Measurements from ENCODE around the gene NCKIPSD.

NCKIPSD gene

DNA sequence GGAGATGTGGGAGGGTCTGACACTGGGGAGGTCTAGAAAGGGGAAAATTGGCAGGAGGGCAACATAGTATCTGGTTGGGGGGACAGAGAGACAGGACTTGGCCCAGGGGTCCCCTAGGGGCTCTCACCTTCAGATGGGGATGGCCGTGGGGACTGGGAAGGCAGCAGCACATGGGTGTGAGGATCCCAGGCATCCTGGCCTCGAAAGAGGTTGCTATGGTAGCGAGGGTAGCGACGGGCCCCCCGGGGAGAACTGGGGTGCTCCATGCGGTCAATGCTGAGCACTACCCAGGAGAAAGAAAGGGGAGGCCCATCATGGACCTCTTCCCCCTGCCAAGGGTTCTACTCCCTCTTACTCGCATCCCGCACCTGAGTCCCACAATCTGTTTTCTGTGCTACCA is 38.0 kb downstream of the NCKIPSD start:
- TF ChIP-seq, protein P1, sequence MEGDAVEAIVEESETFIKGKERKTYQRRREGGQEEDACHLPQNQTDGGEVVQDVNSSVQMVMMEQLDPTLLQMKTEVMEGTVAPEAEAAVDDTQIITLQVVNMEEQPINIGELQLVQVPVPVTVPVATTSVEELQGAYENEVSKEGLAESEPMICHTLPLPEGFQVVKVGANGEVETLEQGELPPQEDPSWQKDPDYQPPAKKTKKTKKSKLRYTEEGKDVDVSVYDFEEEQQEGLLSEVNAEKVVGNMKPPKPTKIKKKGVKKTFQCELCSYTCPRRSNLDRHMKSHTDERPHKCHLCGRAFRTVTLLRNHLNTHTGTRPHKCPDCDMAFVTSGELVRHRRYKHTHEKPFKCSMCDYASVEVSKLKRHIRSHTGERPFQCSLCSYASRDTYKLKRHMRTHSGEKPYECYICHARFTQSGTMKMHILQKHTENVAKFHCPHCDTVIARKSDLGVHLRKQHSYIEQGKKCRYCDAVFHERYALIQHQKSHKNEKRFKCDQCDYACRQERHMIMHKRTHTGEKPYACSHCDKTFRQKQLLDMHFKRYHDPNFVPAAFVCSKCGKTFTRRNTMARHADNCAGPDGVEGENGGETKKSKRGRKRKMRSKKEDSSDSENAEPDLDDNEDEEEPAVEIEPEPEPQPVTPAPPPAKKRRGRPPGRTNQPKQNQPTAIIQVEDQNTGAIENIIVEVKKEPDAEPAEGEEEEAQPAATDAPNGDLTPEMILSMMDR (IDR thresholded peaks at IDR 0.05; ENCODE audit: low read depth, low read length, missing control alignments): no peak
- no peak for DNase-seq (ENCODE audit: low read depth)
- no peak overlapping the region for H3K4me3 ChIP-seq (ENCODE audit: low read depth, low read length)

DNA sequence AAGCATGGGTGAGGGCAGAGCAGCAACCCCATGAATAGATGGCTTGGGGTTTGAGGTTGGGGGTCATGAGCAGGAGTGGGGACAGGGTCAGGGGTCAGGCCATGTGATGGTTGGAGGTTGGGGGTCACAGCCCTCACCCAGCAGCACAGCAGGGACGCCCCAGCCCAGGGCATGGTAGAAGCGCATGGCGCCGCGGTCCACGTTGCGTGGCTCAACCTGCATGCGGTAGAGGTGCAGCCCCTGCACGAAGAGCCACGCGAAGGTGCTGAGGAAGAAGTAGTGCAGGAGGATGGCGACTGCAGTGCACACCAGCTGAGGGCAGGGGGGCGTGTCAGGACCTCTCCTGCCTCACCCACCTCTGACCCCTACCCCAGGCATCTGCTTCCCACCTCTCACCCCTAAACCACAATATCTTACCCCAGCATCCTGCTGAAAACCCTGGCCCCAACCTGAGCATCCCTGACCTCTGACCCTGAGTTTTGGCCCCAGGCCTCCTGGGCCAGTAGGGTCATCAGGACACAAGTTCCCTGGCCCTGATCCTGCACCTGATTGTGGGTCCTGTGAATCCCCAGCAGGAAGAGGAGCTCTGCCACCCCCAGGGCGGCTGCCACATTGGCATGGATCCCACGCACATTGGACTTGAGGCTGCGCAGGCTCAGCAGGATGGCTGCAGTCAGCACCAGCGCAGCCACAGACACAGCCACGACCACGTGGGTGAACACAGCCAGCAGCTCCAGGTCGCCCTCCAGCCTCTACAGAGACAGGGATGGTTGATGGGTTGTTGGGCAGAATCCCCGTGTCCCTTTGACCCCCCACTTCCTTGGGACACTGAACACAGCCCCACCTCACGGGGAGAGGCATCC is 40.6 kb downstream of the NCKIPSD start:
- no peak for DNase-seq (ENCODE audit: low read depth)
- TF ChIP-seq, protein P1 (IDR thresholded peaks at IDR 0.05; ENCODE audit: low read depth, low read length, missing control alignments): no peak

DNA sequence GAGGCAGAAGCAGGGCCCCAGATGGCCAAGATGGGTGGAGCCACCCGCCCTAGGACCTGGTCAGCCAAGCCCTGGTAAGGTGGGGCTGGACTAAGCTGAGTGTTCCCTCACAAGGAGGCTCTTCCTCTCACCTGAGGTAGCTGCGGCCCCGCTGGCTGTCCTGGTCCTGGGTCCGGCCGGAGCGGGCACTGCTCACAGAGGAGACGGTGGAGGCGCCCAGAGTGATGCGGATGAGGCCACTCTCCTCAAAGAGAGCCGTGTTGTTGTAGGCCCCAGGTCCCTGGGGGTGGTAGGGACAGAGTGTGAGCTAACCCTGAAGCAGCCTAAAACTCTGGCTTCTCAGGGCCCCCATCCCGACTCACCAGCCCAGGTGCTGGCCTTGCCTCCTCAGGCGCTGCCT is 43.1 kb downstream of the NCKIPSD start:
- no peak overlapping the region for H3K4me3 ChIP-seq (ENCODE audit: low read depth, low read length)
- TF ChIP-seq, protein P1 (IDR thresholded peaks at IDR 0.05; ENCODE audit: low read depth, low read length, missing control alignments): no peak

More for the DNA sequence above, 40.6 kb downstream of the NCKIPSD start:
- no peak overlapping the region for H3K4me3 ChIP-seq (ENCODE audit: low read depth, low read length)

DNA sequence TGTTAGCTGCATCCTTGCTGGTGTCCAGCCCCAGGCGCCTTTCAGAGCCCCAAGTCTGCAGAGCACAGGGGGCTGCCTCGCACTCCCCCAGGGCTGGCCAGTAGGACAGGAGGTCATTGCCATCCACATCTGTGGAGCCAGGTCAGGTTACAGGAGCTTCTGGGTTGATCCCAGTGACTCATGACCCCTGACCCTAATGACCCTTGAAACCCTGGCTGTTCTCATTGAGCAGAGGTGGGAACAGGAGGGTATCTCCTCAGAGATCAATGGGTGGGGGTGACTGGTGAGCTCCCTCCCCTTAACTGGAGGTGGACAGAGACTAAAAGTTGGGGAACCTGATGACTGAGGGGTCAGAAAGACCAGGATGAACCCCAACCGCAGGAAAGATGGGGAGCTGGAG is 44.3 kb downstream of the NCKIPSD start:
- H3K4me3 ChIP-seq (ENCODE audit: low read depth, low read length): no peak overlapping the region
- TF ChIP-seq, protein P1 (IDR thresholded peaks at IDR 0.05; ENCODE audit: low read depth, low read length, missing control alignments): no peak
- DNase-seq (ENCODE audit: low read depth): no peak

More for the DNA sequence above, 43.1 kb downstream of the NCKIPSD start:
- no peak for DNase-seq (ENCODE audit: low read depth)

DNA sequence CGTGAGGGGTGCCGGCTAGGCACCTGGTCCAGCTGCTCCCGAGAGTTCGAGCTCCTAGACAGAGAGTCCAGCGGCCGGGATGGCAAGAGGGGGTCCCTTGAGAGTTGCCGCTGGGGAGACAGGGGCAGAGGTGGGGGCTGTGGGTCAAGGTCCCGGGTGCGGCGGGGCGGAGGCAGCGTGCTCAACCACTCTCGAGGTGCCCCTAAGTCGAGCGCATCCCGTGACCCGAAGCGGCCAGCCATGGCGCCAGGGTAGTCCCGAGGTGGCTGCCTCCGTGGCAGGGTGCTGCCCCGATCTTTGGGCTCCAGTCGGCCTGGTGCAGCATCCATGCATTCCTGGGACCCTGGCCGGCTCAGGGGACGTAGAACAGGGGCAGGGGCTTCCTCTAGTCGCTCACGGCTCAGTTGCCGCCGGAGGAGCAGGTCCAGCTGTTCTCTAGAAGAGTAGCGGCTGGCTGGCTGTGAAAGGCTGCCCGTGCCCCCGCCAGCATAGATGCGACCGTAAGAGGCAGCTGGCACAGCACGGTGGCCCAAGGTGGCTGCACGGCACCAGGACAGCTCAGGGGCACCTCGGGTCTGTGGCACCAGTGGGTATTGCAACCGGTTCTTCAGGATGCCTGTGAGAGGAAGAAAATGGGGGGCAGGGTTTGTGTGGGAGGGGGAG is 45.6 kb downstream of the NCKIPSD start:
- no peak overlapping the region for H3K4me3 ChIP-seq (ENCODE audit: low read depth, low read length)
- TF ChIP-seq, protein P1 (IDR thresholded peaks at IDR 0.05; ENCODE audit: low read depth, low read length, missing control alignments): no peak
- no peak for DNase-seq (ENCODE audit: low read depth)

DNA sequence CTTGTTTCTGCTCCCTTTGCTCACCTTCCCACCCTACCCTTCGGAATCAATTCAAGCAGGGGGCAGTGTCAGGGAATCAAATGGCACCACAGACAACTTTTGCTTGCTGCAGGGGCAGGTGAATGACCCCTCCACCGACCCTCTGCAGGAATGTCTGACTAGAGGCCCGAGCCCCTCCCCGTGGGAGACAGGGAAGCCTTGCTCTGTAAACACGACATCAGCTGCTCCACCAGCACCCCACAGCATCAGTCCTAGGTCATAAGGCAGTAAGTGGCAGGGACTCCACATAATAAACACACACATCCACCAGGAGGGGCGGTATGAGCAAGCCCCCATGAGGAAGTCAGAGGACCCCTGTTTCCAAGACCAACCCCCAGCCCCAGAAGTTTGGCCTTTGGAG is 48.4 kb downstream of the NCKIPSD start:
- TF ChIP-seq, protein P1 (IDR thresholded peaks at IDR 0.05; ENCODE audit: low read depth, low read length, missing control alignments): peak; percentile 10
- no peak for DNase-seq (ENCODE audit: low read depth)
- no peak overlapping the region for H3K4me3 ChIP-seq (ENCODE audit: low read depth, low read length)

Data from GM12864 (cell line).